Erythroblast (primary cell): ENCODE results near the gene EEF1G.

Source experiments
- GATA1 ChIP-seq: IDR thresholded peaks from 2 replicates; pipeline ENCODE4 v1.6.1; 2011; ENCODE audit warnings: low read depth, mild to moderate bottlenecking, control low read depth, low read length, moderate library complexity
- POLR2A ChIP-seq: IDR thresholded peaks from 2 replicates; pipeline ENCODE4 v1.6.1; 2011; ENCODE audit warnings: mild to moderate bottlenecking, low read length

DNA sequence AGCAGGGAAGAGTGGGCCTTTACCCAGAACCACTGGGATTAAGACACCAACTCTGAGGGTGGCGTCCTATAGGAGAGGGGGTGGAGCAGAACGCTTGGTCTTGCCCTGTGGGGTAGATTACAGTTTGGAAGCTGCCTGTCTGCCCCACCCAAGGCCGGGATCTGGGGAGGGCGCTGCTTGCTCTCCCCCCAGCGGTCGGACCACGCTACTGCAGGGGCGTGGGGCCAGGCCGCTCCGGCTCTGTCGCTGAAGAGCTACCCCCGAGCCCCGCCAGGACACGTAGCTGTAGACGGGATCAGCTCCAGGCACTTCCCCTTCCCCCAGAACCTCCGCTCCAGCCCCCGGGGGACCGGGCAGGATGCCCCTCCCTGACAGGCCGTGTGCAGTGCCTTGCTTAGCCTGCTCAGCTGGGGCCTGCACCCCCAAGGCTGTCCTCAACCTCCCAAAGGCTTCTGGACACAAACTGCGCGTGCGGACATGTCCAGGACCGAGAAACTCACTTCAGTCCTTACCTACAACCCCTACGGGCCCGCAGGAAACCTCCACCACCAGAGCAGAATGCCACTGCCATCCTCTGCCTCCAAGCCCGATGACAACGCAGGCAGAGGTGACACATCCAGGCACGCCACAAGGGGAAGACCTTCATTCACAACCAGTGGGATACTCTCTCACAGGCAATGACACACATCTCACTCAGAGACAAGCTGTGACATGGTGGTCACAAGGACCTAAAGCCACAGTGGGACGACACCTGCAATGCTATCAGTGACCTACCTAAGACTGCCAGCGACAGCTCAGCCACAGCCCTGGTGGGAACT is 30.7 kb downstream of the EEF1G start:
- TF ChIP-seq POLR2A (no peak), GATA1 (no peak)
